Stimulated activated CD8-positive, alpha-beta memory T cell treated with anti-CD3 and anti-CD28 coated beads, Interleukin-2, amount 100 ng/mL, for 48 hours (primary cell): Measurements from ENCODE around the gene DHRS11.
A peak's percentile ranks its signal among the peaks of the same experiment; 100 is the strongest.

Experiments
- DNase-seq, 2 donors: peaks; one replicate each; pipeline ENCODE4 v3.0.0-alpha.2; 2020; ENCODE audit warnings: low read depth in 2 of 2

Gene DHRS11, protein sequence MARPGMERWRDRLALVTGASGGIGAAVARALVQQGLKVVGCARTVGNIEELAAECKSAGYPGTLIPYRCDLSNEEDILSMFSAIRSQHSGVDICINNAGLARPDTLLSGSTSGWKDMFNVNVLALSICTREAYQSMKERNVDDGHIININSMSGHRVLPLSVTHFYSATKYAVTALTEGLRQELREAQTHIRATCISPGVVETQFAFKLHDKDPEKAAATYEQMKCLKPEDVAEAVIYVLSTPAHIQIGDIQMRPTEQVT

DNA sequence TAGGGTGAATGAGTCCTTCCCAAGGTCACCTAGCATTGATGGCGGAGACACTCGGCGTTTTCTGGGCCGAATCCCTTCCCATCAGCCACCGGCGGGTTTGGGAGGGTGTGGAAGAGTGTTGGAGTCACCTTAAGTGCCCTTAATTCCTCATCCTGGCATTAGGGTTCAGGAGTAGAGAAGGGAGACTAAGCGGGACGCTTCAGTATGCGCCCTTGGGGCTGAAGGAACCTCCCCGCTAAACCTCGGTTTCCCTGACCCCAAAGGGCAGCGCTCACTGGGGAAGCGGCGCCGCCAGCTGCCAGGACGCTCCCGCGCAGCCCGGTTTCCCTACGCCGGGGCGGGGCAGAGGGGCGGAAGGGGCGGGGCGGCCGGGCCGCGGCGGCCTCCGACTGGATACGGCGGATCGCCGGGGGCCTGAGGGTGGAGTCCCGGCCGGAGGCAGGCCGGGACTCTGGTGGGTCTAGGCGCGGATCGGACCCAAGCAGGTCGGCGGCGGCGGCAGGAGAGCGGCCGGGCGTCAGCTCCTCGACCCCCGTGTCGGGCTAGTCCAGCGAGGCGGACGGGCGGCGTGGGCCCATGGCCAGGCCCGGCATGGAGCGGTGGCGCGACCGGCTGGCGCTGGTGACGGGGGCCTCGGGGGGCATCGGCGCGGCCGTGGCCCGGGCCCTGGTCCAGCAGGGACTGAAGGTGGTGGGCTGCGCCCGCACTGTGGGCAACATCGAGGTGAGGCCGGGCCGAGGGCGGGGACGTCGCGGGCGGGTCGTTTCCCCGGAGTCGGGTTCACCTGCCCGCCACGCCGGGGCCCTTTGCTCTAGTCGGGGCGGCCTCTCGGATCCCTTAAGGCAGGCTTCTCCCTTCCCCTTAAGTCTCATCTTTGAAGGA is at the start of gene DHRS11:
DHRS11 (plus strand) TSS at position 446 of the 882 bp plus-strand sequence; CDS start at position 577, 131 bp downstream.
- peak; percentile 75 to 83 for DNase-seq

- no peak for DNase-seq
These were observed 48.9 kb upstream of the DHRS11 start for GRCh38 chr17:36542755-36543154.

DNA sequence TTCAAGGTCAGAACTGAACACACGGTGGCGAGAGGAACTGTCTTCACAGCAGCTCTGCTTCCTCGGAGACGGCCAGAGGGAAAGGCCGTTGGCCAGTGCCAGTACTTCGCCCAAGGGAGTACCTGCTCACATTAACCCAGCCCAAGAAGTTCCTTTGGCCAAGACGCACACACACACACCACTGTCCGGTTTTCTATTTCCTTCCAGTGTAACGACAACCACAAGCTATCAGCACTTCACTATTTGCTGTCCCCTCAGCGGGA is 47.7 kb upstream of the DHRS11 start:
- DNase-seq, result no peak

- DNase-seq, result peak; percentile 81 to 89
These were observed 47.2 kb upstream of the DHRS11 start, which contains the start of gene GGNBP2 for GRCh38 chr17:36544307-36545076. GGNBP2 (plus strand) TSS chr17:36544919; CDS start chr17:36545725, 806 bp downstream.

DNA sequence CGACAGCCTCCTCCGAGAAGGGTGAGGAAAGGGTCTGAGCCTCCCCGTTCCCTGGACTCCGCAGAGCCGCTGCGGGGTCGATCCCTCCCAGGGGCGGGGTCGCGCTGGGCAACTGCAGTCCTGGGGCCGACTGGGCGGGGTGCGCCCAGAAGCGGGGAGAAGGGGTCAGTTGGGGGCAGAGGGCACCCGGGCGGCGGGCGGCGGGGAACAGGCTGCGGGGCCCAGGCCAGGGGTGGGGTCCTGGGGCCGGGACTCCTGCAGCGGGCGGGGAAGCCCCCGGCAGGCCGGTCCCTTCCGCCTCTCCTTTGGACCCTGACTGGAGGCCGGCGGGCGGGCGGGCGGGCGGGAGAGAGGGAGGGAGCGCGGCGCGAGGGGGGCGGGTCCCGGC is 46.6 kb upstream of the DHRS11 start:
- DNase-seq, result no peak

DNA sequence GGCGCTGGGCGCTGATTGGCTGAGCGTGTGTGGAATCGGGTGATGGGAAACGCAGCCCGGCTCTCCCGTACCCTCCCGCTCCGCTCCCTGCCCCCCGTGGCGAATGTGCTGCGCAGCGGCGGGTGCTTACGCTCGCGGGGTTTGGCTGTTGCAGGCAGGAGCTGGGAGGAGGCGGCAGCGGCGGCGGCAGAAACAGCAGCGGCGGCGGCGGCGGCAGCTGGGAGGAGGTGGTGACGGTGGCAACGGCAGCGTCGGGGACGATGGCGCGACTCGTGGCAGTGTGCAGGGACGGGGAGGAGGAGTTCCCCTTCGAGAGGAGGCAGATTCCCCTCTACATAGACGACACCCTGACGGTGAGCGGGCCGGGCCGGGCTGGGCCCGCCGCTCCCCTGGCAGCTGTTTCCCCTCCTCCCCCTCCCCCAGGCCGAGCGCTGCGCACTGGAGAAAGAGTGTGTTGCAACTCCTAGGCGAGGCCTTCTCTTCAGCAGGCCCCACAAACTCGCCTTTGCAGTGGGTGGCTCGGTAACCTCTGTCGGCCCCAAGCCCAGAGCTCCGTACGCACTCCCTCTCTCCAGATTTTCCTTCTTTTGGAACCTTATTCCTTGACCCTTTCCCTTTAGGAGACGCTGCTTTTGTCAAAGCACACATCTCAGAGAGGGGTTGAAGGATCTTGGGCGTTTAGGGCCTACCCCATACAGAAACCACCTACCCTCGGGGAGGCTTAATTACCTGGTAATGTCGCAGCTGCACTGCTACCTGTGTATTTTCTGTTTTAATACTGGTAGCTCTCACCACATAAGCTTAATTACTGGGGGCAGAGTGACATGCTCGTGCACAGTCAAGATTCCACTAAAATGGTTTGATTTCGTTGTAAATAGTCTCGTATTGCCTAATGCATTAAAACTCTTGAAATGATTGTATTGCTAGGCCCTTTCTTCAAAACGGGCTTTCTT is 45.9 kb upstream of the DHRS11 start:
- DNase-seq, result peak; percentile 93 to 94

GRCh38 chr17:36546418-36547093 is 45.1 kb upstream of the DHRS11 start:
- no peak for DNase-seq

- no peak for DNase-seq
These were observed 43.9 kb upstream of the DHRS11 start for GRCh38 chr17:36547776-36548175.

DNA sequence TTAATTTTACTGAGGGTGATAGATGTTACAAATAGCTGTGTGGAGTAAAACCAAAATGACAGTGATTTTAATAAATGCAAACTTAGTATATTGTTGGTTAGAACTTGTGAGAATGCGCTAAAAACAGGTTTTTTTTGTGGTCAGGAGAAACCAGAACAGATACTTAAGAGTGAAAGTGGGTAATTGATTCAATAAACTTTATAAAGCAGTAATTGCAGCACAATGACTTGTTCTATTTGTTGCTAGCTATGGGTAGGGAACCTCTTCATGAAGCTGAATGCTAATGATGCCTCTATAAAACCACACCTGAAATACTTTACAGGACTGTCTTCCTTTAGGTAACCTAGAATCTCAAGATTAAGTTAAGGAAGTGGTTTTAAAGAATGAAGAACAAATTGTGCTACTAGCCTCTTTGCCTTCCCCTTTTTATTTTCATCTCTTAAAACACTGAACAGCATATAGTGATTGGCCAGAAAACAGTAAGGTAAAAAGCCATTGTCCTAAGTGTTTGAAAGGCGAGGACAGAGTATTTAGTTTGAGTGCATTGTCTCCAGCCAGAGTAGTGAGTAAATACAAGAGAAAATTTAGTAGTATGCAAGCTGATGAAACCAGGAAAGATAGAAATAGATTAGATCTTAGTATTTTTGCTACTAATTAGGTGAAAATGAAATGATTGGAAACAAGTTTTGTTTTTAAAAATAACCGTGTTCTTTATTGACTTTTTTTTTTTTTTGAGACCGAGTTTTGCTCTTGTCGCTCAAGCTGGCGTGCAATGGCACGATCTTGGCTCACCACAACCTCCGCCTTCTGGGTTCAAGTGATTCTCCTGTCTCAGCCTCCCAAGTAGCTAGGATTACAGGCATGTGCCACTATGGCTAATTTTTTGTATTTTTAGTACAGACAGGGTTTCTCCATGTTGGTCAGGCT is 40.9 kb upstream of the DHRS11 start:
- DNase-seq, result no peak

DNA sequence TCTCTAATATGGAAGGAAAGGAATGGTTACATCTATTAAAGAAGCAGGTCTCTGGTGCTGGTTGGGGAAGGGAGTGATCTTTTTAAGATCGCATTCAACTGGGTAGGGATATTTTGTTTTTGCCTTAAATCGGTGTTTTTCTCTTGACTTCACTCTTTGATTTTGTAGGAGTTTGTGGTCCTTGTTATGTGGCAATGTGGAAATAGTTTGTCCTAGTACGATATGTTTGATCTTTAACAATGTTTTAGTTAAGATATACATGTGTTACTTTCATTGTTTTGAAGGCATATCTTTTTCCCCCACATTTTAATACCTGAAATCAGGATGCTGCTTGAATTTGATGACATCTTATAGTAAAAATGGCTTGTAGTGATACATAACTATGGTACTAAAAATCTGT is 38.2 kb upstream of the DHRS11 start:
- DNase-seq, result no peak

- DNase-seq, result no peak
These were observed 25.6 kb upstream of the DHRS11 start for GRCh38 chr17:36566081-36566480.

- DNase-seq, result no peak
These were observed 16.7 kb upstream of the DHRS11 start for GRCh38 chr17:36575028-36575427.

GRCh38 chr17:36576793-36577192 is 14.9 kb upstream of the DHRS11 start:
- DNase-seq, result no peak

DNA sequence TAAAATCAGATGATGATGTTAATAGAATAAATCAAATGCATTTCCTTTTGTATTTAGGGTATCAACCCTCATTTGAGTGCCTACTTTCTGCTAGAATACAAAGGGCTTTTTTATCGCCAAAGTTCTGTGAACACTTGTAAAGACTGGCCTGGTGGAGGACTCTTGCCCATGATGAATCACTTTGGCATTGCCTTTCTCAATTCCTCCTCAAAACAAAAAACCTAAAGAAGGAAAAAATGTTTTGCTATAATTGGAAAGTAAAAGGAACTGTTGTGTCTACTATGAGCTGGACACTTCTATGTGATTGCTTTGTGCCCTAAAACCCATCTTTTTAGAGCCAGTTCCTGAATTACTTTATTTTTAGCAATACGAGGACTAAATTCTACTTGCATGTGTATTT is 13.0 kb upstream of the DHRS11 start:
- no peak for DNase-seq

- no peak for DNase-seq
These were observed 7.9 kb upstream of the DHRS11 start for GRCh38 chr17:36583787-36584186.

- DNase-seq, result no peak
These were observed 5.5 kb upstream of the DHRS11 start for GRCh38 chr17:36586138-36586537.

GRCh38 chr17:36590082-36590481 is 1.6 kb upstream of the DHRS11 start:
- no peak for DNase-seq

DNA sequence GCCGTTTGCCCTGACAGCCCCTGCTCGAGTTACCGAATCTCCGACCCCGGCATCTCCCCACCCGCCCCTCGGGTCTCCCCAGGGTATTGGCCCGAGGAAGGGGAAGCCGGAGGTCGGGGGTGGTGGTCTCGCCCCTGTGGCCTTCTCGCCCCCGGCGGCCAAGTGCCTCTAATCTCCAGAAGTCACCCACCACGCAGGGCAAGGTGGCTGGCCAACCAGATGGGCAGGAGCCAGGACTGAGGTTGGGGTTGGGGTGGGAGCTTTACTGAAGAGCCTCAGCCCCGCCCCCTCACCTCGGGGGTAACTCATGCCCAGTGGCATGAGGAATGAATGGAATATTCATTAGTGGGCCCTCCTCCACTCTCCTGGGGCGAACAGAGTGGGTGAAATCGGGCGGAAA is 637 bp downstream of the DHRS11 start:
- no peak for DNase-seq

DNA sequence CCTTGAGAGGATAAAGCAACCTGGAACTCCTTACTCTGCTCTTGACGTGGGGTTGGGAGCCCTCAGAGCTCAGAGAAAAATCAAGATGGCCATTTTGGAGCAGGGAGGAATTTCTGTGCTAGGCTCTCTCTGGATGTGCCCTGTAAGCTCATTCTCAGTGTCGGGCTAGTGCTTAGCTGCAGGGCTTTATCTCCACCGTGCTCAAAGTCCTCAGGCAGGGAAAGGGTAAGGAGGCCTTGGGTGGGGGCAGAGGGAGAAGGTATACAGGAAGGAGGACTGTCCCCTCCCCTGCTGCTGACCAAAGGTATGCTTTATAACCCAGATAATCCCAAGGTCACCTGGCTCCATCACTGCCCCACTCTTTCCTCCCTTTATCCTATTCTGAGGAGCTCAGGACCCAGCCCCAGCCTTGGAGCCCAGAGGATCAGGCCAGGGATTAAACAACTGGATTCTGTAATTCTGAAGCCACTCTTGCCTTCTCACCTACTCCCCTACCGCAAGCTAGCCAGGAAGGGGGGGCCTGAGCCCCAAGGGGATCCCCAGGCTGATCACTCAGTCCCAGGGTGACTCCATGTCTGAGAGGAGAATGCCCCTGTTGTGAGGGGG is 1.1 kb downstream of the DHRS11 start:
- DNase-seq, result no peak
